GM19438 (cell line): ENCODE data around the gene TPO.
"Not testable (repeated sequence)": the region's sequence is repeated elsewhere in the genome, so short reads cannot be mapped to it uniquely, and the experiment has no call there.

Experiments
- ATAC-seq: cut with Tn5 transposase; IDR thresholded peaks from one replicate; pipeline ENCODE4 v1.9.1; 2021; ENCODE audit warnings: low read depth; ENCODE audit not compliant: unreplicated experiment

Gene TPO

GRCh38 chr2:1481406-1482252 lies 68.4 kb downstream of the TPO start:
- ATAC-seq: no peak

DNA sequence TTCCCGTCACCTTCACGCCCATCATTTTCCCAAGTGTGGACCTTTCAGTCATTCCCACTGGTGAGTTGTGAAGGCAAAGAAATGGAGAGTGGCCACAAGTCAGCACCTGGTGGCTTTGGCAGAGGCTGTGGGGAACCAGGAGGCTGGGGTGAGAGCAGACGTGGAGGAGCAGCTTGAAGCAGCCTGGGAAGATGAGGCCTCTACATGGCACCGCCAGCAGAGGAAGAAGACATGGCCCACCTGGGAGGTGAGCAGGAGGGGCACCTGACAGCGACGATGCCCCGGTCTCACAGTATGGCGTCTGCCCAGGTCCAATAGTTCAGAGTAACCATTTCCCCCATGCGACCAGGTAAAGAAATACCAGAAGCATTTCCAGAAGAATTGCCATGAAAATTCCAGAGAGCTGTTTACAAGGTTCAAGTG lies 69.0 kb downstream of the TPO start:
- no peak for ATAC-seq

DNA sequence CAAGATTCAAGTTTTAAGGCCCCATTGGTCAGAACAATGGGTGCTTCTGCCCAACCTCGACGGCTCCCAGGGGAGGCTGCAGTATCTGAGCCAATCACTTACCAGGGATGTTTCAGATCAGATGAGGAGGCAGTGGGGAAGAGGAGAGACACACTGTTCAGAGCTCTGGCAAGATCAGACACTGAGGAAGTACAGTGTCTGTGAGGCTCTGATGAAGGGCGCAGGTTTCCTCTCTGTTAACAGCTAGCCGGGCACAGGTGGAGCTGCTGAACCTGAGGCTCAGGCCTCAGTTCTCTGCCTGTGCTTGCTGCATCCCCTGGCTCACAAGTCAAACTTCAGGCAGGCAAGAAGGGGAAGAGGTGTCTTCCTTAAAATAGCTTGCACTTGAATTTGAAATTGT lies 69.7 kb downstream of the TPO start:
- ATAC-seq: no peak

GRCh38 chr2:1483551-1483950 lies 70.3 kb downstream of the TPO start:
- ATAC-seq: no peak

DNA sequence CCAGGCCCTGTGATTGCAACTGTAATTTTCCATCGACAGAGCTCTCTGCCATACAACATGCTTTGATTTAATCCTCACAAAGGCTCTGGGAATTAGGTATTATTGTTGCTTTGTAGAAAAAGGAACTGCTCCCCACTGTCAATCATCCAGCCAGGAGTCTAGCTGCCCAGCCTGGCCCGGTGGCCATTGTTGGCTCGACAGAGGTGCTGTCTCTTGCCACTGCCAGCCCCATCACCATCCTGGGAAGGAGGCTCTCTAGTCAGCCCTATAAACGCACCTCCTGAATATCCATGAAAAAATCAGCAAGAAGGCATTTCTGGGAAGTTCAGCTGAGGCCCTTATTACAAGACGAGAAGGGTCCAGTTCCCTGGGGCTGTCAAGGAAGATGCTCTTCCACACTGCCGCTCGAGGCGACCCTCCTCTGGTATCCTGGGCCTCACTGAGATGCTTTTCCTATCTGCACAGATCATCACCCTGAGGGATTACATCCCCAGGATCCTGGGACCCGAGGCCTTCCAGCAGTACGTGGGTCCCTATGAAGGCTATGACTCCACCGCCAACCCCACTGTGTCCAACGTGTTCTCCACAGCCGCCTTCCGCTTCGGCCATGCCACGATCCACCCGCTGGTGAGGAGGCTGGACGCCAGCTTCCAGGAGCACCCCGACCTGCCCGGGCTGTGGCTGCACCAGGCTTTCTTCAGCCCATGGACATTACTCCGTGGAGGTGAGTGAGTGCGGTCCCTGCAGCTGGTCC lies 71.0 kb downstream of the TPO start:
- ATAC-seq: no peak

GRCh38 chr2:1486670-1487069 lies 73.4 kb downstream of the TPO start:
- no peak for ATAC-seq

- no peak for ATAC-seq
Measured at GRCh38 chr2:1487758-1488157, 74.5 kb downstream of the TPO start.

DNA sequence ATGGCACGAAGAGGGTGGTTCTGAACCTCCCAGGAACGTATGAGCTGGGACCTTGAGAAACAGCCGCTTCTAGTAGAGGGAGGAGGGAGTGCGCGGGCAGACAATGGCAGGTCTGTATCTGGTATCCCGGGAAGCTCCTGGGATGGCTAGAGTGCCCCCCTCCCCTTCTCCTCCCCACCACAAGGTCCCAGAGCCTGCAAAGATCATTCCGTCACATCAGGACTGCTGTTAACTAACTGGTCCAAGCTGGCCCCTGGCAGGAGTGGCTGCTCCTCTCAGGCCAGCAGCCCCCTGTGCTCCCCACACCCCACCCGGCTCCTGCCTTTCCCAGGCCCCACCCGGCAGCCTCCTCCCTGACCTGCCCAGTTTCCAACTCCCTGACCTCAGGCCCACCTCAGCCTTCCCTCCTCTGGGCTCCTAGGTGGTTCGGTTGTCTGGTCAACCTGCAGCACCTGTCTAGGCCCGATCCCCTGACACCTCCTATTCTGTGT lies 75.0 kb downstream of the TPO start:
- no peak for ATAC-seq

DNA sequence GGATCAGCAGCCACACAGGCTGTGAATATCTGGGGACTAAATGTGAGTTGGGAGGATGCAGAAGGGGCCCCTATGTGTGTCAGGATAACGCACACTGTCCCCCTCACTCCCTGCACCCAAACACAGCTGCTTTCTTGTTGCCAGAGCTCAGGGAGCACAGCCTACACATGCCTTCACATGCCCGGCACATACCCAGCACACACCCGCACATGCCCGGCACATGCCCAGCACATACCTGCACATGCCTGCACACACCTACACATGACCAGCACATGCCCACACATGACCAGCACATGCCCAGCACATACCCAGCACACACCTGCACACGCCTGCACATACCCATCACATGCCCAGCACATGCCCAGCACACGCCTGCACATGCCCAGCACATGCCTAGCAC lies 75.6 kb downstream of the TPO start:
- no peak for ATAC-seq

- ATAC-seq: no peak
Measured at GRCh38 chr2:1489486-1489885, 76.2 kb downstream of the TPO start.

DNA sequence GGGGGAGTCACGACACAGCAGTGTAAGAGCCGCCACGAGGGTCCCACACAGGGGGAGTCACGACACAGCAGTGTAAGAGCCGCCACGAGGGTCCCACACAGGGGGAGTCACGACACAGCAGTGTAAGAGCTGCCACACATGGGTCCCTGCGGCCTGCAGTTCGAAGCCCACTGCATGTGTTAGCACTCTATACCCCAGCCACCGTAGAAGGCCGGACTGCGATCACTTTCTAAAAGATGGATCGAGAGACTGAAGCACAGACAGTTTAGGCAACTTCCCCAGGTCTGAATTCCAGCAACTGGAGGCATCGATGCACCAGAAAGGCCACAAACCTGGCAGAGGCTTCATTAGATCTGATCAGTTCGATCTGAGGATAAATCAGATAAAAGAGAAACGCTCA lies 77.1 kb downstream of the TPO start:
- ATAC-seq: not testable (repeated sequence)

- ATAC-seq: no peak
Measured at GRCh38 chr2:1491751-1492150, 78.5 kb downstream of the TPO start.

DNA sequence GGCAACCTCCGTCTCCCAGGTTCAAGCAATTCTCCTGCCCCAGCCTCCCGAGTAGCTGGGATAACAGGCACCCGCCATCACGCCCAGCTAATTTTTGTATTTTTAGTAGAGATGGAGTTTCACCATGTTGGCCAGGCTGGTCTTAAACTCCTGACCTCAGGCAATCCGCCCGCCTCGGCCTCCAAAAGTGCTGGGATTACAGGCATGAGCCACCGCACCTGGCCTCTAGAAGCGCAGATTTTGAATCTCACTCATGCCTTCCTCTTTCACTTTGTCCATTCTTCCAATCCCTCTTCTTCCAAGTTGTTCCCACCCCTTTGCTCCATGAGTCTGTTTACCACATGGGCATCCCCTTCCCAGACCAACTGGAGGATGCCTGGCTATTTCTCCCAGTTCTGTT lies 79.0 kb downstream of the TPO start:
- not testable (repeated sequence) for ATAC-seq

DNA sequence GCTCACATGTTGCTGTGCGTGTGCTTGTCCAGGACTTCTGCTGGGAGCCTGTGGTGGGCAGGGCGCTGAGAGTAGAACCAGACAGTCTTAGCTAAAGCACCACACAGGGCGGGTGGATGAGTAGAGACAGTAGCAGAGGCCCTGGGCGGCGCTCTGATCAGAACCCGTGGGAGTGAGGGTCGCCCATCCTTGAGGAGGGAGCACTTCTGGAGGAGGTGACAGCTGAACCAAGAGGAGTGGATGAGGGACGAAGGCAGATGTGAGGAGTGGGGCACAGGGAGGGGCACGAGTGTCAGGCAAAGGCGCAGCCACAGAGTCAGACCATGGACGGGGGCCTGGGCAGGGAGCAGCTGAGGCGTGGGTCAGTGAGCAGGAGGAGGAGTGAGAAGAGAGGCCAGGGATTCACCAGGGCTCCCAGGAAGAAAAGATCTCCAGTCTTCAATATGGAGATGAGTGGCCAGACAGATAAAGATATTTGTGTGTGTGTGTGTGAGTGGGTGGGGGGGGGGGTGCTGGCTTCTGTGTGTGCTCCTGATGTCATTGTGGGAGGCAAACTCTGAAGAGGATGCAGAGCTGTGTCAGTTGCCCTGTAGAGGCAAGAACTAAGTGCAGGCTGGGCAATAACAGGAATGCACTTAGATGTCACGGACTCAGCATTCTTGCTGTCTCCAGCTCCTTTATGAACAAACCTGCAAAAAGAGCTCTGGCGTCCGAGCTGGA lies 79.6 kb downstream of the TPO start:
- no peak for ATAC-seq

- ATAC-seq: no peak
Measured at GRCh38 chr2:1493431-1494126, 80.3 kb downstream of the TPO start.

DNA sequence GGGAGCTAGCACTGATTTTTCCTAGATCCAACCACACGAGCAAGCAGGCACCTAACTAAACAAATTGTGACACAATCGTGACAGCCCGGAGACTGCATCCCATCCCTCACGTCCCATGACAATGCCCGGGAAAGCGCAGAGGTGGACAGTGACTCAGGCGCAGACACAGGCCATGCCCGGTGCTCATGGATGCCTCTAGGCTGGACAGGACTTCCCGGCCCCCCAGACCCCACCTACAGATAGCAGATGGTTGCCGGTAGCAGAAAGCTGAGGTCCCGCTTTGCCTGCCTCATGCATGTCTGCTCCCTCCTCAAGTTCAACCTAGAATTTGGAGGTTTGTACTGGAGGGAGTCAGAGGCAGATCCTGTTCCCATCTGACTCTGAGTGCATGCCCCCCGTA lies 81.0 kb downstream of the TPO start:
- no peak for ATAC-seq

- ATAC-seq: no peak
Measured at GRCh38 chr2:1494906-1495305, 81.6 kb downstream of the TPO start.

DNA sequence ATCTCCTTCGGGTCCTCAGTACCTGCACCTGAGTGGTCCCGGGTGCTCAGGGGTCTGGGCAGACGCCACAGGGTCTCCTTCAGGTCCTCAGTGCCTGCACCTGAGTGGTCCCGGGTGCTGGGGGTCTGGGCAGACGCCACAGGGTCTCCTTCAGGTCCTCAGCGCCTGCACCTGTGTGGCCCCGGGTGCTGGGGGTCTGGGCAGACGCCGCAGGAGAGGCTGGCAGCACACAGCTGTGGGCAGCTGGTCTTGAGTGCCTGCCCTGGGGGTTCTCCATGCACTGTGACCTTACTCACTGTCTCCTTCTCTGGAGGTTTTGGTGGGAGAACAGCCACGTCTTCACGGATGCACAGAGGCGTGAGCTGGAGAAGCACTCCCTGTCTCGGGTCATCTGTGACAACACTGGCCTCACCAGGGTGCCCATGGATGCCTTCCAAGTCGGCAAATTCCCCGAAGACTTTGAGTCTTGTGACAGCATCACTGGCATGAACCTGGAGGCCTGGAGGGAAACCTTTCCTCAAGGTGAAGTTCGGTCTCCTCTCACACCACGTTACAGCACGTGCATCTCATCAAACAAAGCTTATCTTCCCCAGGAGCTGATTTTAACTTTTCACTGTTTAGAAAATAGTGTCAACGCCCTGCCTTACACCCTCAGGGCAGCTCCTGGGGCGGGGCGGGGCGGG lies 82.6 kb downstream of the TPO start:
- ATAC-seq: no peak

DNA sequence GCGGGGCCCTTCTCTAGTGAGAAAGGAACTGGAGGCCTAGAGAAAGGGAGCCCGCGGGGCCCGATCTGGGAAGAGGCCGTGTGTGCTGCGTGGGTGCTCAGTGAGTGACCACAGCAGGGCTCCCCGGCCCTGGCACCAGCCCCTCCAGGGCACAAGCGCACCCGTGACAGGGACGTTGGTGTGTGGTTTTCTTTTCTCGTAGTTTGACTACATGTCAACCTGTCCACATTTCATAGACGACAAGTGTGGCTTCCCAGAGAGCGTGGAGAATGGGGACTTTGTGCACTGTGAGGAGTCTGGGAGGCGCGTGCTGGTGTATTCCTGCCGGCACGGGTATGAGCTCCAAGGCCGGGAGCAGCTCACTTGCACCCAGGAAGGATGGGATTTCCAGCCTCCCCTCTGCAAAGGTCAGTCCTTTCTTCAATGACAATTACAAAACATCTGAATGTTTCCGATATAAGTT lies 83.1 kb downstream of the TPO start:
- ATAC-seq: no peak

GRCh38 chr2:1497122-1497611 lies 83.9 kb downstream of the TPO start:
- ATAC-seq: no peak
